GM12878 (cell line): ENCODE measurements around the gene MAPT.

Source experiments
- CTCF ChIP-seq, 3 experiments: IDR thresholded peaks in 2 of 3; conservative IDR thresholded peaks in 1 of 3; 2 replicates each; pipeline ENCODE4 v1.5.1; 2011; ENCODE audit warnings: low read depth in 3 of 3, low read length in 3 of 3, mild to moderate bottlenecking in 3 of 3, control low read depth in 2 of 3, moderate library complexity in 2 of 3, inconsistent platforms in 1 of 3, mixed read lengths in 1 of 3; ENCODE audit not compliant: control insufficient read depth in 2 of 3, insufficient read depth in 1 of 3; ENCODE audit errors: extremely low read depth in 1 of 3
- EP300 ChIP-seq, 2 experiments: fragments of 150-350 bp in 1 of 2; IDR thresholded peaks; 2 replicates each; pipeline ENCODE4 v1.6.1; 2011 to 2012; ENCODE audit warnings: low read depth in 2 of 2, low read length in 2 of 2, borderline replicate concordance in 1 of 2, improper control_type of control experiment in 1 of 2, inconsistent platforms in 1 of 2; ENCODE audit not compliant: control insufficient read depth in 1 of 2
- JUNB ChIP-seq: IDR thresholded peaks from 2 replicates; pipeline ENCODE4 v1.6.1; 2016; ENCODE audit warnings: antibody characterized with exemption, mild to moderate bottlenecking
- KDM1A ChIP-seq: fragments of 200-600 bp; sonication (generic); IDR thresholded peaks from 2 replicates; pipeline ENCODE4 v1.6.1; 2016; ENCODE audit warnings: borderline replicate concordance
- POLR2A ChIP-seq: IDR thresholded peaks from 2 replicates; pipeline ENCODE4 v1.6.1; 2011; ENCODE audit warnings: low read depth, mild to moderate bottlenecking, low read length
- POLR2AphosphoS5 ChIP-seq: IDR thresholded peaks from 2 replicates; pipeline ENCODE4 v1.6.1; 2011; ENCODE audit warnings: mild to moderate bottlenecking, low read length, inconsistent platforms
- PRDM15 ChIP-seq: fragments of 450-650 bp; formaldehyde crosslinking; IDR thresholded peaks from 2 replicates; pipeline ENCODE4 v1.4.0; 2020; ENCODE audit warnings: mild to moderate bottlenecking, moderate library complexity
- SIN3A ChIP-seq: IDR thresholded peaks from 2 replicates; pipeline ENCODE4 v1.6.1; 2012; ENCODE audit warnings: low read depth, low read length, improper control_type of control experiment
- TBL1XR1 ChIP-seq: IDR thresholded peaks from 2 replicates; pipeline ENCODE4 v1.6.1; 2012; ENCODE audit warnings: low read depth, low read length, improper control_type of control experiment
- ZNF384 ChIP-seq: IDR thresholded peaks from 2 replicates; pipeline ENCODE4 v1.6.1; 2012; ENCODE audit warnings: low read depth, mild to moderate bottlenecking, low read length, improper control_type of control experiment, borderline replicate concordance

- no peak for TF ChIP-seq CTCF (IDR thresholded peaks at IDR 0.05 in 2 of 3, conservative IDR thresholded peaks at IDR 0.05 in 1 of 3; ENCODE audit: control insufficient read depth in 2 of 3, extremely low read depth in 1 of 3, insufficient read depth in 1 of 3, low read depth in 3 of 3, low read length in 3 of 3)
- no peak for TF ChIP-seq PRDM15 (CRISPR knock-in tag)
- no peak for TF ChIP-seq JUNB
- no peak for TF ChIP-seq KDM1A
- no peak for TF ChIP-seq POLR2AphosphoS5
- TF ChIP-seq POLR2A, result no peak
- TF ChIP-seq SIN3A, result no peak
- TF ChIP-seq ZNF384, result no peak
- TF ChIP-seq TBL1XR1, result no peak
- no peak for TF ChIP-seq EP300 (IDR thresholded peaks at IDR 0.05; ENCODE audit: borderline replicate concordance in 1 of 2, control insufficient read depth in 1 of 2, low read depth in 2 of 2, low read length in 2 of 2)
These were observed 79.8 kb downstream of the MAPT start for GRCh38 chr17:45973946-45974859.
